ENCODE results near the gene TMEM144. TPM values are rescaled to one million over a fixed set of nuclear protein-coding genes. Genes with fewer than 3 reads are reported as not detected.

TMEM144 gene
- total RNA-seq, 1 experiment from 2014 or later: 3.4 TPM

- no peak overlapping the region for H3K4me3 Mint-ChIP-seq
- Histone ChIP-seq H3K27me3 (ENCODE audit: insufficient read depth, low read length) (no peaks in the 10 kb centered on the region), H2AK5ac (ENCODE audit: insufficient read length, low read length) (no peak overlapping the region), H2AFZ (ENCODE audit: low read length) (no peak overlapping the region), H2BK5ac (ENCODE audit: insufficient read length, low read length) (no peak overlapping the region), H3K23ac (ENCODE audit: insufficient read length, low read depth, low read length) (no peak overlapping the region), H3K9ac (ENCODE audit: extremely low read depth, insufficient read length, low read length) (no peak overlapping the region), H4K20me1 (ENCODE audit: control insufficient read depth, insufficient read depth, insufficient read length) (no peaks in the 10 kb centered on the region), H4K8ac (replicated peaks; ENCODE audit: insufficient read length, low read depth, low read length) (no peak overlapping the region), H3K4me2 (ENCODE audit: insufficient read depth, insufficient read length, low read length) (no peak overlapping the region), H3K4ac (ENCODE audit: low read depth, low read length) (no peak overlapping the region), H3K14ac (ENCODE audit: insufficient read depth, low read length) (no peak overlapping the region), H4K5ac (ENCODE audit: insufficient read length, low read depth, low read length) (no peak overlapping the region), H3K27ac (ENCODE audit: insufficient read length, low read depth, low read length) (no peak overlapping the region), H2BK20ac (ENCODE audit: low read depth, low read length, poor library complexity, severe bottlenecking) (no peak overlapping the region), H2BK12ac (ENCODE audit: insufficient read length, low read depth, low read length) (no peak overlapping the region), H3K9me3 (ENCODE audit: control insufficient read depth, low read depth, low read length) (no peaks in the 10 kb centered on the region), H3K79me2 (ENCODE audit: insufficient read depth, low read length) (no peaks in the 10 kb centered on the region), H2BK120ac (ENCODE audit: low read depth, low read length, poor library complexity, severe bottlenecking) (no peak overlapping the region), H3T11ph (ENCODE audit: low read length) (no peak overlapping the region), H3K56ac (ENCODE audit: insufficient read length, low read depth, low read length) (no peak overlapping the region), H3K4me1 (ENCODE audit: insufficient read depth, low read length) (no peaks in the 10 kb centered on the region), H3K18ac (ENCODE audit: insufficient read length, low read depth, low read length) (no peak overlapping the region), H4K91ac (ENCODE audit: insufficient read length, low read depth, low read length) (no peak overlapping the region), H3K23me2 (ENCODE audit: insufficient read length, low read depth, low read length, poor library complexity, severe bottlenecking) (no peaks in the 10 kb centered on the region), H2BK15ac (ENCODE audit: low read depth, low read length) (no peak overlapping the region), H3K79me1 (ENCODE audit: insufficient read depth, low read depth, low read length, poor library complexity, severe bottlenecking) (no peaks in the 10 kb centered on the region)
- no peaks in the 10 kb centered on the region for H3K36me3 Mint-ChIP-seq (ENCODE audit: insufficient read depth in 1 of 3, low read depth in 3 of 3)
- no peak for DNase-seq
- TF ChIP-seq CTCF (conservative IDR thresholded peaks at IDR 0.05): no peak
- H3K4me1 Mint-ChIP-seq: peaks cover 15 to 17% of the 10 kb centered on the region in 2 experiments
- H3K27me3 Mint-ChIP-seq (ENCODE audit: low read depth): no peaks in the 10 kb centered on the region
- no CpG with 5 or more reads among the region's 2 CpGs for WGBS (ENCODE audit: extremely low coverage, insufficient read length, low lambda C conversion rate)
- H3K27ac Mint-ChIP-seq: no peak overlapping the region
- H3K9me3 Mint-ChIP-seq: no peaks in the 10 kb centered on the region; a peak in 1 of 5 replicates
These were observed 44.0 kb downstream of the TMEM144 start for GRCh38 chr4:158254292-158254691.

All from H9 (cell line).